IPS DF 4.7 (cell line): ENCODE data around the gene ADISSP.

ENCODE experiments used
- DNase-seq: peaks from one replicate; pipeline ENCODE4 v3.0.0-alpha.2; 2013; ENCODE audit warnings: low spot score; ENCODE audit errors: extremely low read depth

Gene ADISSP

GRCh38 chr20:3781153-3781910 lies 13.8 kb upstream of the ADISSP start, which contains the start of gene SPEF1:
SPEF1 (minus strand) TSS chr20:3781448; CDS start chr20:3781287, 161 bp downstream.
- no peak for DNase-seq

DNA sequence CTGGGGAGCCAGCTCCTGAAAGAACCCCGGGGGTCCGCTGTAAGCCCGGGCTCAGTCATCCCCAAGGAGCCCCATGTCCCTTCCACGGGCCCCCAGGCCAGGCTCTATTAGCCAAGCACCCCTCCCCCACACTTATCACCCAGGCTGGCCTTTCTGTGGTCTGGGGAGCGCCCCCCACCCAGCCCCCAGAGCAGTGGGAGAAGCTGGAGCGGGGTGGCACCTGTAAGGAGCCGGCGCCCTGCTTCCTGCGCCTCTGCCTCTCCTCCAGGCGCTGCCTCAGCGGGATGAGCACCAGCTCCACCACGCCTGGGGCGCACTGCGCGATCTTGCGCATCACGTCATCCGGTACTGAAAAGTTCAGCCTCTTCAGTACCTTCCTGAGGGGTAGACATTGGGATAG lies 11.4 kb upstream of the ADISSP start:
- DNase-seq, result no peak

GRCh38 chr20:3777716-3778629 lies 10.4 kb upstream of the ADISSP start:
- no peak for DNase-seq

- DNase-seq, result no peak
Observed at GRCh38 chr20:3777381-3777715, 9.8 kb upstream of the ADISSP start.

- no peak for DNase-seq
Observed at GRCh38 chr20:3775457-3776108, 8.0 kb upstream of the ADISSP start.

DNA sequence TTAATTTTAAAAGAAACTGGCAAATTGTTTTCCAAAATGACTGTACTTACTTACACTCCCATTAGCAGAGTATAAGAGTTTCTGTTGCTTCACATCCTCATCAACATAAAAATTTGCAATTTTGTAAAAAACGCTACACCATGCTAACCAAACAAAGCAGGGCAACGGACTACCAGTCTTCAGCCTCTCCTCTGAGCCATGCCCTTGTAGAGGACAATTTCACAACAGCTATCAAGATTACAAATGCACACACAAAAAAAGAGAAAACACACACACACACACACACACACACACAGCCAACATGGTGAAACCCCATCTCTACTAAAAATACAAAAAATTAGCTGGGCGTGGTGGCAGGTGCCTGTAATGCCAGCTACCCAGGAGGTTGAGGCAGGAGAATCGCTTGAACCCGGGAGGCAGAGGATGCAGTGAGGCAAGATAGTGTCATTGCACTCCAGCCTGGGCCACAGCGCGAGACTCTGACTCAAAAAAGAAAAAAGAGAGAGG lies 4.1 kb upstream of the ADISSP start:
- no peak for DNase-seq

DNA sequence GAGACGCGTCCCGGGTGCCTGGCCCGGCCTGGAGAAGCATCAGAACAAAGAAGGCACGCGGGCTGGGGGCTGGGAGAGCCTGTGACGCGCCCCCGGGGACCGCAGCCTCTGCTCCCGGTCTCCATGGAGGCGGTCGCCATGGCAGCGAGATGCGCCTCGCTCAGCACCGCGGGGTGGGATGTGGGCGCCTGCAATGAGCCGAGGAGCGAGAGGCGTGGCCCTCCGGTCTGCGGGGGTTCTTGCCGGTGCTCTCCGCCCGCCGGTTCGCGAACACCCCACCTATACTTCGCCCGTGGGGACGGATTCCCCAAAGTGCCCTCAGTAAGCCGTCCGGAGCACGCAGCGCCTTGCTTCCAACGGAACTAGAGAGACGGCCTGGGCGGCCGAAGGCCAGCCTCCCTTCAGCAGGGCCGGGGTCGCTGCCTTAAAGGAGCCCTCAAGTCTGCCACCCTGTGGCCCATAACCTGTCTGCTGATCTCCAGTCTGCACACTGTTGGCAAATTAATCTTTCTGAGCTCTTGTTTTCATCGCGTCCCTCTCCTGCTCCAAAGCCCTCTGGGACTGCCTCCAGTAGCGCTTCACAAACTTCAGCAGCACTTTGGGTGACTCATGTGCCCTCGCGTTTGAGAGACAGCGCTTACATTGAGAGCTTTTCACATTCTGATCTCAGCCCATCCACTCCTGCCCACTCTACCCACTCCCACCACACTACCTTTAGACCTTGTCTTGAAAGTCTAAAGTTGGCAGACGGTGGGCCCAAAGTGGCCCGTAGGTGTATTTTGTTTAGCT lies 983 bp upstream of the ADISSP start:
- DNase-seq, result no peak

DNA sequence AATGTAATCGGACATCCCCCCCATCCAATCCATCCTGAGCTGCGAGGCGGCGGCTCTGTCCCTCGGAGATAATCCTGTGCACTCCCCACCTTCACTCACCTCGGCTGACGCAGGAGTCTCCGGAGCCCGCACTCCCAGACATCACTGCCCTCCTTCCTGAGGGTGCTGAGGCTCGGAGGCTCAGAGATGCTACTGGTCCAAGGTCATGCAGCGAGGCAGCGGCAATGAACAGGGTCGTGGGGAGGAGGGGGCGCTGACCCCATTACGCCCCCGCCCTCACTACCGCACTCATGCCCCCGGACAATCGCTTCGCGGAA lies 485 bp downstream of the ADISSP start:
- no peak for DNase-seq

GRCh38 chr20:3766422-3767109 lies 987 bp downstream of the ADISSP start:
- DNase-seq, result no peak

DNA sequence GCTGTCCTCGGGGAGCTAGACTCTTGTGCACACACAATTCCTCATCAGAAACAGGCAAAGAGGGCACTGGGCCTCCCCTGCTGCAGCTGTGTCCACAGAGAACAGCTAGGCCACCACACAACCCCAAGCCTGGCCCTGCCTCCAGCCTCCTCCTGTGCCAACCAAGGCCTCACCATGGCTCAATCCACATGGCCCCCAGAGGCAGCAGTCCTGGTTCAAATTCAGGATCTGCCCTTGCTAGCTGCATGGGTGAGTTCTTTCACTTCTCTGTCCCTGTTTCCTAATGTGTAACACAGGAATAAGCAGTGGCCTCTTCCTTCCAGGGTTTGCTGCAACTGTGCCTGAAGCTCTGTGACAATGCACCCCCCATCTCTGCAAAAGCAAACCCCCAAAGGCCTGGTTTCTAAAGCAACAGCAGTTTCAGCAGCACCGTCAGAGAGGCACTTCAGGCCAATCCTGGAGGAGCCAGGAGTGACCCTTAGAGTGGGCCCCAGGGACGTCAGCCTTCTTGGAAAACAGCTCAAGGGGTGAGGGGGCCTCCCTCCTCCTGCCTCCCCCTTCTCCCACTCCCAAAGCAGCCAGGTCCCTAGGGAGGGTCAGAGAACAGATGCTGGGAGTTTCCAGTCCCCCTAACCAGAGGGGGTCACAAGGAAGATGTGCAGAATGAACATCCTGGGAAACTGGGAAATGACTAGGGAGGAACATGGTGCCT lies 2.2 kb downstream of the ADISSP start:
- no peak for DNase-seq

DNA sequence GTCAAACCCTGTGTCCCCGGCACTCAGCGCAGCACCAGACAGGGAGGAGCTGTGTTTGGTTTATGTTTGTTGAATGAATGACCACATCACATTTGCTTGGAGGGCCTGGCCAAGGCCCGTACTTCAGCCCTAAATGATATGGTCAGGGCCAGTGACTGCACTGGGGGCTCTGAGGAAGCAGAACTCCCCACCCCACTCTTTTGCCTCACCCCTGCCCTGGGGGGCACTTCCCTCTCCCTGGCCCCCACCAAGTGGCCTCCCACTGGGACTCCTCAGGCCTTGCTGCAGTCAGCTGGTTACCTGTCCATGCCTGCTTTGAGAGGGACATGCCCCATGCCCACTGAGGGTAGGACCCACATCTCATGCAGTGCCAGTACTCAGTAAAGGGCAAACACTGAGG lies 2.9 kb downstream of the ADISSP start:
- no peak for DNase-seq

DNA sequence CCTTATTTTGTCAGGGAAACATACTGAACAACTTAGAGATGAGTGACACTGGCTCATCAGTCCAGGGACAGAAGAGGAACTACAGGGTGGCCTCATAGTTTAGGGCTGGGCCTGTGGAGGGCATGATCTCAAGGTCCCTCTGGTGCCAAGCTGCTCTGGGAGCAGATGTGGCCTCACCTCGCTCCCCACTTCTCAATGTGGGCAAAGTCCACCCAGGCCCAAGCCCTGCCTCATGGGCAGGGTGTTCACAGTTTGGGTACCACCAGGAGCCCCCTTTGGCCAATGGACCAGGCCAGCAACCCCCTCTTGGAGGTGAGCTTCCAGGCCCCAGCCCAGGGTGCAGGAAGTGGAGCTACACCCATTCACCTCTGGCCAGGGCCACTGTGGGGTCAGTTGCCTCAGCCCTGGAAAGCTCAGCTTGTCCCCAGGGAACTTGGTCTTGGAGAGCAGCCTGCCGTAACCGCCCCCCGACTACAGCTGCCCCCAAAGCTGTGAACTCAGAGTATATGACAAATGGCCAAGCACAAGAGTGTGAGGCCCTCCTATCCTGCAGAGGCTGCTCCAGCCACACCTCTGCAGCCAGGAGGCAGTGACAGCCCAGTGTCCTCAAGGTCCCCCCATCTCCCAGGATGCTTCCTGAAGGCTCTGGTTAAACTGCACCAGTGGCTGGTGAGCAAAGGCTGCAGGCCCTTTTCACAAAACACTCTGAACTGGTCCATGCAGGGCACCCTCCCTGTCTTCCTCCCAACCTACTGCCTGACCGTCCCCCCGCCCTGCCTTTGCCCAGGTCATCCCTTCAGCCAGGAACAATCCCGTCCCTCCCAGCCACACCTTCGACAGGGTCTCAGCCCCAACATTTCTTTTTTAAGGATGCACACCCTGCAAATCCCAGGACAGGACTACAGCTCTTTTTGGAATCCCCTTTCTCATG lies 3.6 kb downstream of the ADISSP start:
- no peak for DNase-seq

DNA sequence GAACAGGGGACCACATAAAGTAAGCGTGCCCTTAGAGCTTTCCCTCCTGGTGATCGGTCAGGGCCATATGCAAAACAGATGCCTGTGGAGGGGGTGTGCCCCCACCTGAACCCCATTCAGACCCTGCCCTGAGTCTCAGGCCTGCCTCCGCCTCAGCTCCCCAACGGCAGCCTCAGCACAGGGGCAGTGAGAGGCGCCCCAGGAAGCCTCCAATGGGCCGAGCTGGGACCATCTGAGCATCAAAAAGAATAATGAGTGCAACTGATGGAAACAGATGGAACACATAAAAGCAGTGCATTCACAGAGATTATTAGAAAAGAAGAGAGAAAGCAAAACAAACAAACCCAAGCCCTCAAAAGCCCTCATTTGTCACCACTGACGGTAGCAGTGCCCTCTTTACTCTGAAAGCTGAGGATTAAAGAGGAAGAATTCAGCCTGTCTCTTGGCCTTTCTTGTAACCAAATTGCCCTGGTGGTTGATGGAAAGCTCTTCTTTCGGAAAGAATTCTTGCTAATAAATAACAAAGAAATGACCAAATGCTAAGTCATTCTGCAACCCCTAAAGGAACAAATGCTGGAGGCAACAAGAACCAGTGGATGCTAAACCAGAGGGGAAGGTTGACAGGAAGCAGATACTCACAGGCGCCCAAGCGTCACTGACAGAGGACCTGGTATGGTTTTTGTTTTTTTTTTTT lies 6.8 kb downstream of the ADISSP start:
- DNase-seq, result no peak

- DNase-seq, result no peak
Observed at GRCh38 chr20:3759884-3760283, 7.7 kb downstream of the ADISSP start.

DNA sequence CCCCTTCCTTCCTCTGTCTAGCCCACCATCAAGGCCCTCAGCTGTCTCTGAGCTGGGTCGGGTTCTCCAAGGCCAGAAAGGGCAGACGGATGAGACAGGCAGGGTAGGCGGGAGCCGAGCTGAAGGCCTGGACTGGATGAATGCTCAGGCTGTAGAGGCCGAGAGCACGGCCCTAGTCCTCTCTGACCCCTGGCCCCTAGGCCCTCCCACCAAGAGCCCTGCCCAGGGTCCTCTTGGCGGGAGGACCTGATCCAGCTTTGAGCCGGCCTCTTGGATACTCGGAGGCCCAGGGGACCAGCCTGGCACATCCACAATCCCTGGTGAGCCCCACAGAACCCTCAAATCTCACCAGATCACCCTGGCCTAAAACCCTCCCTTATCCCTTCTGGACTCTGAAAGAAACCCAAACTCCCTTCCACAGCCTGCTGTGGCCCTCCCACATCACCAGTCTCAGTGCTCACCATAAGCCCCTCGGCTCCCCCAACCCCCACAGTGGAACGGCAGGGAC lies 8.2 kb downstream of the ADISSP start:
- no peak for DNase-seq

GRCh38 chr20:3758566-3758965 lies 9.0 kb downstream of the ADISSP start:
- DNase-seq, result no peak

- no peak for DNase-seq
Observed at GRCh38 chr20:3757268-3757667, 10.3 kb downstream of the ADISSP start.

- DNase-seq, result no peak
Observed at GRCh38 chr20:3755814-3756480, 11.6 kb downstream of the ADISSP start.
